GM12878 (cell line): ENCODE results near the gene KITLG. TPM values are rescaled to one million over a fixed set of nuclear protein-coding genes. Genes with fewer than 3 reads are reported as not detected.

Experiments
- ATAC-seq: fragments of 200-7000 bp; cut with Tn5 transposase; 3 replicates; pipeline ENCODE4 v1.9.1; 2020; ENCODE audit warnings: mild to moderate bottlenecking, moderate library complexity
- BruUV-seq: library from RNA; stranded (reverse); fragments of 400-500 nt; replicated peaks from 2 replicates; lab custom pipeline; 2021; lab: Mats Ljungman, UMichigan
- CTCF ChIA-PET: fragments of 300-600 bp; sonication (Branson Sonifier 250); formaldehyde crosslinking; extraction: SDS; loops from one replicate; lab custom pipeline; 2021; ENCODE audit warnings: inconsistent platforms; lab: Yijun Ruan, JAX
- POLR2A ChIA-PET: fragments of 350-600 bp; formaldehyde crosslinking; extraction: SDS; loops from one replicate; lab custom pipeline; 2021; ENCODE audit warnings: inconsistent platforms; lab: Charles Lee
- RAD21 ChIA-PET: fragments of 300-600 bp; sonication (Branson Sonifier 250); formaldehyde crosslinking; loops from one replicate; lab custom pipeline; 2023; ENCODE audit warnings: antibody characterized with exemption; ENCODE audit not compliant: unreplicated experiment; lab: Charles Lee
- SMC1A ChIA-PET: fragments of 300-600 bp; sonication (Branson Sonifier 250); formaldehyde crosslinking; loops from one replicate; lab custom pipeline; 2023; ENCODE audit not compliant: unreplicated experiment, uncharacterized antibody; lab: Charles Lee
- DNase-seq: peaks from one replicate; pipeline ENCODE4 v3.0.0-alpha.2; 2011; ENCODE audit warnings: low read depth, low spot score
- FAIRE-seq: peaks from 3 replicates; lab custom pipeline; 2011; peaks lifted over from hg19 to GRCh38; lab: Jason Lieb, UNC
- H2AFZ ChIP-seq: 2 replicates; pipeline ENCODE4 v1.6.0; 2011; ENCODE audit warnings: low read depth, low read length, control low read depth; ENCODE audit not compliant: control insufficient read depth
- H3K27ac ChIP-seq: 2 replicates; pipeline ENCODE4 v1.5.1; 2011; ENCODE audit warnings: control low read depth; ENCODE audit not compliant: control insufficient read depth, insufficient read depth
- H3K27me3 ChIP-seq, 2 experiments: replicated peaks in 1 of 2; 2 replicates each; pipeline versions ENCODE4 v1.6.0 to v1.6.1; 2011; ENCODE audit warnings: low read length in 1 of 2; ENCODE audit not compliant: control insufficient read depth in 2 of 2, insufficient read depth in 2 of 2
- H3K36me3 ChIP-seq, 2 experiments: 2 replicates each; pipeline ENCODE4 v1.5.1; 2011; ENCODE audit warnings: low read length in 1 of 2; ENCODE audit not compliant: control insufficient read depth in 2 of 2, insufficient read depth in 2 of 2
- H3K4me1 ChIP-seq: 2 replicates; pipeline ENCODE4 v1.6.1; 2011; ENCODE audit warnings: mild to moderate bottlenecking, low read length, moderate library complexity, mixed read lengths; ENCODE audit not compliant: control insufficient read depth, insufficient read depth
- H3K4me2 ChIP-seq: 2 replicates; pipeline ENCODE4 v1.6.0; 2011; ENCODE audit warnings: control low read depth; ENCODE audit not compliant: control insufficient read depth, insufficient read depth
- H3K4me3 ChIP-seq: fragments of 200-600 bp; sonication (generic); 2 replicates; pipeline ENCODE4 v1.5.1; 2016
- H3K79me2 ChIP-seq: 2 replicates; pipeline ENCODE4 v1.6.0; 2011; ENCODE audit warnings: low read length; ENCODE audit not compliant: control insufficient read depth, insufficient read depth
- H3K9ac ChIP-seq: 2 replicates; pipeline ENCODE4 v1.8.0; 2011; ENCODE audit warnings: low read length, control low read depth, mixed read lengths; ENCODE audit not compliant: control insufficient read depth, insufficient read depth
- H3K9me3 ChIP-seq: replicated peaks from 3 replicates; pipeline ENCODE4 v1.5.1; 2011; ENCODE audit warnings: mild to moderate bottlenecking, low read length; ENCODE audit not compliant: control insufficient read depth, insufficient read depth
- H4K20me1 ChIP-seq: 2 replicates; pipeline ENCODE4 v1.6.0; 2011; ENCODE audit not compliant: control insufficient read depth, insufficient read depth
- BRCA1 ChIP-seq: IDR thresholded peaks from 2 replicates; pipeline ENCODE4 v1.6.1; 2011; ENCODE audit warnings: low read depth, low read length, improper control_type of control experiment
- ESRRA ChIP-seq: IDR thresholded peaks from 2 replicates; pipeline ENCODE4 v1.6.1; 2012; ENCODE audit warnings: mild to moderate bottlenecking, low read length, improper control_type of control experiment
- HDAC6 ChIP-seq: fragments of 200-600 bp; sonication (generic); IDR thresholded peaks from one replicate; pipeline ENCODE4 v1.8.0; 2017; ENCODE audit warnings: antibody characterized with exemption; ENCODE audit not compliant: unreplicated experiment
- HDGF ChIP-seq: fragments of 450-650 bp; IDR thresholded peaks from 2 replicates; pipeline ENCODE4 v1.6.1; 2016; ENCODE audit warnings: antibody characterized with exemption
- IKZF2 ChIP-seq, 2 experiments: fragments of 450-650 bp; IDR thresholded peaks; 2 replicates each; pipeline ENCODE4 v1.6.1; 2017; ENCODE audit warnings: mild to moderate bottlenecking in 2 of 2, moderate library complexity in 2 of 2
- KDM1A ChIP-seq: fragments of 200-600 bp; sonication (generic); IDR thresholded peaks from 2 replicates; pipeline ENCODE4 v1.6.1; 2016; ENCODE audit warnings: borderline replicate concordance
- POLR2AphosphoS5 ChIP-seq: IDR thresholded peaks from 2 replicates; pipeline ENCODE4 v1.6.1; 2011; ENCODE audit warnings: mild to moderate bottlenecking, low read length, inconsistent platforms
- SRF ChIP-seq, 2 experiments: IDR thresholded peaks; 2 replicates each; pipeline ENCODE4 v1.6.1; 2011; ENCODE audit warnings: low read depth in 2 of 2, low read length in 2 of 2, mild to moderate bottlenecking in 1 of 2, moderate library complexity in 1 of 2
- TBL1XR1 ChIP-seq: IDR thresholded peaks from 2 replicates; pipeline ENCODE4 v1.6.1; 2012; ENCODE audit warnings: low read depth, low read length, improper control_type of control experiment
- WGBS: methylation state at CpG from one replicate; pipeline ENCODE4 v1.1.6; 2016; ENCODE audit warnings: low lambda C conversion rate; ENCODE audit not compliant: insufficient replicate concordance, insufficient coverage; ENCODE audit errors: missing lambda C conversion rate; 5-methylcytosine and 5-hydroxymethylcytosine counted together
- in situ Hi-C: fragments of 300-500 bp; cut with MboI; formaldehyde crosslinking; loops from 9 replicates; pipeline ENCODE4 v1.14.3; 2018; ENCODE audit warnings: mixed read lengths
- intact Hi-C: fragments of 100-400 bp; cut with micrococcal nuclease; formaldehyde crosslinking; loops from one replicate; pipeline ENCODE4 v1.14.2; 2022; ENCODE audit not compliant: unreplicated experiment
- polyA plus RNA-seq, 11 experiments: library from polyadenylated mRNA; depleted of rRNA in 4 of 11; unstranded in 6 of 11; stranded (reverse) in 5 of 11; fragments of >200 nt; fragmentation: Nextera tagmentation in 4 of 11; fragmentation: Illumina TruSeq in 1 of 11; extraction: Ambion mirVana in 4 of 11; extraction: Trizol in 1 of 11; gene quantifications; 1 replicate in 1 of 11; 2 replicates in 10 of 11; pipeline versions ENCODE4 v1.2.1 to v1.2.3, GENCODE V29; 2011 to 2016; ENCODE audit warnings: inconsistent platforms in 2 of 11, missing spikeins in 2 of 11, low read depth in 1 of 11
- total RNA-seq, 4 experiments: library from RNA; depleted of rRNA in 3 of 4; stranded (reverse); fragments of >200 nt in 3 of 4; fragmentation: Illumina TruSeq in 1 of 4; extraction: Trizol in 1 of 4; gene quantifications; 2 replicates each; pipeline versions ENCODE4 v1.2.1 to v1.2.3, GENCODE V29; 2013 to 2021
- TF ChIP-seq, protein P1 (sequence below), 3 experiments: IDR thresholded peaks in 2 of 3; conservative IDR thresholded peaks in 1 of 3; 2 replicates each; pipeline ENCODE4 v1.5.1; 2011; ENCODE audit warnings: low read depth in 3 of 3, low read length in 3 of 3, mild to moderate bottlenecking in 3 of 3, control low read depth in 2 of 3, moderate library complexity in 2 of 3, inconsistent platforms in 1 of 3, mixed read lengths in 1 of 3; ENCODE audit not compliant: control insufficient read depth in 2 of 3, insufficient read depth in 1 of 3; ENCODE audit errors: extremely low read depth in 1 of 3
- TF ChIP-seq, protein P2 (sequence below): fragments of 450-650 bp; IDR thresholded peaks from 2 replicates; pipeline ENCODE4 v1.6.1; 2017; ENCODE audit warnings: mild to moderate bottlenecking
- TF ChIP-seq, protein P3 (sequence below): IDR thresholded peaks from 2 replicates; pipeline ENCODE4 v1.6.1; 2012; ENCODE audit warnings: improper control_type of control experiment, low read depth, low read length; ENCODE audit not compliant: insufficient replicate concordance

KITLG gene
- total and polyA plus RNA-seq, 10 of the 15 experiments (the other 5 are each of a cell fraction or from before 2014, with no cell fraction given) = 0.02 to 0.51 (median 0.09) TPM; not detected in 1

DNA sequence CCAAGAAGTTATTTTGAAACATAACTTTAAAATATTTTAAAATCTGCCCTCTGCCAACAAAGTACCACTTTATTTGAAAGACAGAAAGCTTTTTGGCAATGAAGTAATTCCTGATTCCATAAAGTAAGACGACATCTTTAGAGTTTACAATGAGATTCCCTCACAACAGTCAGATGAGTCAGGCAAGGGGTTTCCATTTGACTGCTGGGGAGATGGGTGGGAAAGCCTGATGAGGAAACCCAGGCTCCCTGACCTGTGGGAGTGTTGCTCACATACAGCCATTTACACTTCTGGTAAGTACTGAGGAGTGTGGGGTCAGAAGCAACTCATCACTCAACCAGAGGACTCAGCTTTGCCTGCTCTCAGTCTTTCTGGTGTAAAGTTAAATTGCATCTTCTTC, 10.2 kb downstream of the KITLG start (continued):
- TF ChIP-seq, protein P1, sequence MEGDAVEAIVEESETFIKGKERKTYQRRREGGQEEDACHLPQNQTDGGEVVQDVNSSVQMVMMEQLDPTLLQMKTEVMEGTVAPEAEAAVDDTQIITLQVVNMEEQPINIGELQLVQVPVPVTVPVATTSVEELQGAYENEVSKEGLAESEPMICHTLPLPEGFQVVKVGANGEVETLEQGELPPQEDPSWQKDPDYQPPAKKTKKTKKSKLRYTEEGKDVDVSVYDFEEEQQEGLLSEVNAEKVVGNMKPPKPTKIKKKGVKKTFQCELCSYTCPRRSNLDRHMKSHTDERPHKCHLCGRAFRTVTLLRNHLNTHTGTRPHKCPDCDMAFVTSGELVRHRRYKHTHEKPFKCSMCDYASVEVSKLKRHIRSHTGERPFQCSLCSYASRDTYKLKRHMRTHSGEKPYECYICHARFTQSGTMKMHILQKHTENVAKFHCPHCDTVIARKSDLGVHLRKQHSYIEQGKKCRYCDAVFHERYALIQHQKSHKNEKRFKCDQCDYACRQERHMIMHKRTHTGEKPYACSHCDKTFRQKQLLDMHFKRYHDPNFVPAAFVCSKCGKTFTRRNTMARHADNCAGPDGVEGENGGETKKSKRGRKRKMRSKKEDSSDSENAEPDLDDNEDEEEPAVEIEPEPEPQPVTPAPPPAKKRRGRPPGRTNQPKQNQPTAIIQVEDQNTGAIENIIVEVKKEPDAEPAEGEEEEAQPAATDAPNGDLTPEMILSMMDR (IDR thresholded peaks at IDR 0.05 in 2 of 3, conservative IDR thresholded peaks at IDR 0.05 in 1 of 3; ENCODE audit: control insufficient read depth in 2 of 3, extremely low read depth in 1 of 3, insufficient read depth in 1 of 3, low read depth in 3 of 3, low read length in 3 of 3) = no peak
- TF ChIP-seq IKZF2 (IDR thresholded peaks at IDR 0.05) (no peak), TBL1XR1 (no peak), POLR2AphosphoS5 (no peak), KDM1A (no peak), BRCA1 (no peak)
- TF ChIP-seq, protein P2, sequence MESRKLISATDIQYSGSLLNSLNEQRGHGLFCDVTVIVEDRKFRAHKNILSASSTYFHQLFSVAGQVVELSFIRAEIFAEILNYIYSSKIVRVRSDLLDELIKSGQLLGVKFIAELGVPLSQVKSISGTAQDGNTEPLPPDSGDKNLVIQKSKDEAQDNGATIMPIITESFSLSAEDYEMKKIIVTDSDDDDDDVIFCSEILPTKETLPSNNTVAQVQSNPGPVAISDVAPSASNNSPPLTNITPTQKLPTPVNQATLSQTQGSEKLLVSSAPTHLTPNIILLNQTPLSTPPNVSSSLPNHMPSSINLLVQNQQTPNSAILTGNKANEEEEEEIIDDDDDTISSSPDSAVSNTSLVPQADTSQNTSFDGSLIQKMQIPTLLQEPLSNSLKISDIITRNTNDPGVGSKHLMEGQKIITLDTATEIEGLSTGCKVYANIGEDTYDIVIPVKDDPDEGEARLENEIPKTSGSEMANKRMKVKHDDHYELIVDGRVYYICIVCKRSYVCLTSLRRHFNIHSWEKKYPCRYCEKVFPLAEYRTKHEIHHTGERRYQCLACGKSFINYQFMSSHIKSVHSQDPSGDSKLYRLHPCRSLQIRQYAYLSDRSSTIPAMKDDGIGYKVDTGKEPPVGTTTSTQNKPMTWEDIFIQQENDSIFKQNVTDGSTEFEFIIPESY = no peak

DNA sequence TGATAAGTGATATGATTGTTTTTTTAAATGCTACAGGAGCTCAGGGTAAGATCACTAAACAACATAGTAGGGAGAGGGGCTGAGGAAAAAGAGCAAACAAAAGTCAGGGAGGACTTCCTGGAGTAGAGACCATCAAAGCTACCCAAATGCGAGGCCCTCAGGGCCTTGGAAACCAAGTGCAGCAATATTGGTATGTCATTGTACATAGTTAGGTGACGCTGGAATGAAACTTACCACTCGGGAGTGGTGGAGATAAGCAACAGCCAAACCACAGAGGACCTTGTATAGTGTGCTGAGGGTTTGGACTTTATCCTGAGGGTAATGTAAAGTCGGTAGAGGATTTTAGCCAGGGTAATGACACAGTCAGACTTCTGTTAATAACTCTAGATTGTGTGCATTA, 13.8 kb downstream of the KITLG start:
- FAIRE-seq = no peak
- Histone ChIP-seq H3K36me3 (no peaks in the 10 kb centered on the region), H2AFZ (no peak overlapping the region), H3K4me1 (no peaks in the 10 kb centered on the region), H3K79me2 (no peaks in the 10 kb centered on the region), H3K9me3 (no peaks in the 10 kb centered on the region), H3K27ac (no peak overlapping the region), H4K20me1 (no peaks in the 10 kb centered on the region), H3K4me3 (no peak overlapping the region), H3K4me2 (no peak overlapping the region), H3K9ac (no peak overlapping the region), H3K27me3 (no peaks in the 10 kb centered on the region; a peak in 1 of 4 replicates)
- ATAC-seq = no peak
- SMC1A ChIA-PET = no interaction called here
- BruUV-seq = no TSS peak
- intact Hi-C loops (no loop called here), in situ Hi-C loops (no loop called here)
- 18% methylated on average over 4 of the region's 4 CpGs for WGBS
- CTCF ChIA-PET = interaction anchor here (1.2 kb wide), 1 partner anchor 14 kb away, joined by 3 read pairs; no protein-coding TSS in a partner anchor
- no peak for DNase-seq
- POLR2A ChIA-PET = no interaction called here
- RAD21 ChIA-PET = no interaction called here
- TF ChIP-seq HDGF (no peak), ESRRA (no peak), HDAC6 (no peak), SRF (IDR thresholded peaks at IDR 0.05; ENCODE audit: low read depth in 2 of 2, low read length in 2 of 2) (no peak)
- TF ChIP-seq, protein P2 = no peak
- TF ChIP-seq, protein P3, sequence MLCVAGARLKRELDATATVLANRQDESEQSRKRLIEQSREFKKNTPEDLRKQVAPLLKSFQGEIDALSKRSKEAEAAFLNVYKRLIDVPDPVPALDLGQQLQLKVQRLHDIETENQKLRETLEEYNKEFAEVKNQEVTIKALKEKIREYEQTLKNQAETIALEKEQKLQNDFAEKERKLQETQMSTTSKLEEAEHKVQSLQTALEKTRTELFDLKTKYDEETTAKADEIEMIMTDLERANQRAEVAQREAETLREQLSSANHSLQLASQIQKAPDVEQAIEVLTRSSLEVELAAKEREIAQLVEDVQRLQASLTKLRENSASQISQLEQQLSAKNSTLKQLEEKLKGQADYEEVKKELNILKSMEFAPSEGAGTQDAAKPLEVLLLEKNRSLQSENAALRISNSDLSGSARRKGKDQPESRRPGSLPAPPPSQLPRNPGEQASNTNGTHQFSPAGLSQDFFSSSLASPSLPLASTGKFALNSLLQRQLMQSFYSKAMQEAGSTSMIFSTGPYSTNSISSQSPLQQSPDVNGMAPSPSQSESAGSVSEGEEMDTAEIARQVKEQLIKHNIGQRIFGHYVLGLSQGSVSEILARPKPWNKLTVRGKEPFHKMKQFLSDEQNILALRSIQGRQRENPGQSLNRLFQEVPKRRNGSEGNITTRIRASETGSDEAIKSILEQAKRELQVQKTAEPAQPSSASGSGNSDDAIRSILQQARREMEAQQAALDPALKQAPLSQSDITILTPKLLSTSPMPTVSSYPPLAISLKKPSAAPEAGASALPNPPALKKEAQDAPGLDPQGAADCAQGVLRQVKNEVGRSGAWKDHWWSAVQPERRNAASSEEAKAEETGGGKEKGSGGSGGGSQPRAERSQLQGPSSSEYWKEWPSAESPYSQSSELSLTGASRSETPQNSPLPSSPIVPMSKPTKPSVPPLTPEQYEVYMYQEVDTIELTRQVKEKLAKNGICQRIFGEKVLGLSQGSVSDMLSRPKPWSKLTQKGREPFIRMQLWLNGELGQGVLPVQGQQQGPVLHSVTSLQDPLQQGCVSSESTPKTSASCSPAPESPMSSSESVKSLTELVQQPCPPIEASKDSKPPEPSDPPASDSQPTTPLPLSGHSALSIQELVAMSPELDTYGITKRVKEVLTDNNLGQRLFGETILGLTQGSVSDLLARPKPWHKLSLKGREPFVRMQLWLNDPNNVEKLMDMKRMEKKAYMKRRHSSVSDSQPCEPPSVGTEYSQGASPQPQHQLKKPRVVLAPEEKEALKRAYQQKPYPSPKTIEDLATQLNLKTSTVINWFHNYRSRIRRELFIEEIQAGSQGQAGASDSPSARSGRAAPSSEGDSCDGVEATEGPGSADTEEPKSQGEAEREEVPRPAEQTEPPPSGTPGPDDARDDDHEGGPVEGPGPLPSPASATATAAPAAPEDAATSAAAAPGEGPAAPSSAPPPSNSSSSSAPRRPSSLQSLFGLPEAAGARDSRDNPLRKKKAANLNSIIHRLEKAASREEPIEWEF = no peak
